Neural cell (in vitro differentiated cells): Measurements from ENCODE around the gene FAM32A. TPM values are rescaled to one million over a fixed set of nuclear protein-coding genes. Genes with fewer than 3 reads are reported as not detected.

Experiments
- H2AFZ ChIP-seq: fragments of 200-600, 300-800 bp; sonication (generic), shearing (Covaris generic); 2 replicates; pipeline ENCODE4 v1.6.0; 2014; ENCODE audit warnings: low read depth, mild to moderate bottlenecking, antibody characterized with exemption, low read length, moderate library complexity
- H3F3A ChIP-seq: fragments of 200-600 bp; shearing (Covaris generic); 2 replicates; pipeline ENCODE4 v1.6.1; 2016; ENCODE audit warnings: mild to moderate bottlenecking, moderate library complexity, mixed read lengths, antibody characterized with exemption, low read length; ENCODE audit not compliant: insufficient read depth, poor library complexity, severe bottlenecking
- H3K27ac ChIP-seq: fragments of 200-600, 300-800 bp; sonication (generic), shearing (Covaris generic); 2 replicates; pipeline ENCODE4 v1.5.1; 2014; ENCODE audit warnings: mild to moderate bottlenecking, low read length, moderate library complexity
- H3K27me3 ChIP-seq: fragments of 300-800, 200-600 bp; sonication (generic), shearing (Covaris generic); 2 replicates; pipeline ENCODE4 v1.6.0; 2014; ENCODE audit warnings: mild to moderate bottlenecking, low read depth, low read length, moderate library complexity; ENCODE audit not compliant: insufficient read depth
- H3K36me3 ChIP-seq: fragments of 300-800, 200-600 bp; sonication (generic), shearing (Covaris generic); 2 replicates; pipeline ENCODE4 v1.5.1; 2014; ENCODE audit warnings: mild to moderate bottlenecking, antibody characterized with exemption, low read length, moderate library complexity; ENCODE audit not compliant: insufficient read depth
- H3K4me2 ChIP-seq: fragments of 300-800, 200-600 bp; sonication (generic), shearing (Covaris generic); 2 replicates; pipeline ENCODE4 v1.6.0; 2014; ENCODE audit warnings: mild to moderate bottlenecking, low read length
- H3K4me3 ChIP-seq: fragments of 300-800, 200-600 bp; sonication (generic), shearing (Covaris generic); 2 replicates; pipeline ENCODE4 v1.5.1; 2014; ENCODE audit warnings: mild to moderate bottlenecking, low read length, moderate library complexity
- H3K79me2 ChIP-seq: fragments of 200-600 bp; shearing (Covaris generic); replicated peaks from 2 replicates; pipeline ENCODE4 v1.6.0; 2014; ENCODE audit warnings: mild to moderate bottlenecking, low read length, moderate library complexity; ENCODE audit not compliant: insufficient read depth
- H3K9ac ChIP-seq: fragments of 300-800, 200-600 bp; sonication (generic), shearing (Covaris generic); 2 replicates; pipeline ENCODE4 v1.6.1; 2016; ENCODE audit warnings: mild to moderate bottlenecking, low read length, mixed read lengths
- H3K9me2 ChIP-seq: fragments of 200-600 bp; shearing (Covaris generic); 2 replicates; pipeline ENCODE4 v1.6.1; 2016; ENCODE audit warnings: mild to moderate bottlenecking, low read length, mixed read lengths; ENCODE audit not compliant: insufficient read depth
- H3K9me3 ChIP-seq: fragments of 200-600, 300-800 bp; sonication (generic), shearing (Covaris generic); 2 replicates; pipeline ENCODE4 v1.6.1; 2016; ENCODE audit warnings: mild to moderate bottlenecking, mixed run types, low read length, moderate library complexity, mixed read lengths
- H4K20me1 ChIP-seq: fragments of 200-600 bp; shearing (Covaris generic); 2 replicates; pipeline ENCODE4 v1.6.1; 2016; ENCODE audit warnings: mild to moderate bottlenecking, mixed run types; ENCODE audit not compliant: insufficient read depth
- CTCF ChIP-seq: fragments of 450-650 bp; IDR thresholded peaks from 2 replicates; pipeline ENCODE4 v1.5.1; 2014; ENCODE audit warnings: antibody characterized with exemption, mild to moderate bottlenecking, moderate library complexity; ENCODE audit not compliant: poor library complexity, severe bottlenecking
- EP300 ChIP-seq: fragments of 450-650 bp; conservative IDR thresholded peaks from 2 replicates; pipeline ENCODE4 v1.6.1; 2014; ENCODE audit warnings: antibody characterized with exemption, mild to moderate bottlenecking, moderate library complexity; ENCODE audit not compliant: poor library complexity, severe bottlenecking
- EZH2 ChIP-seq: fragments of 200-600, 300-800 bp; shearing (Covaris generic), sonication (generic); IDR thresholded peaks from 2 replicates; pipeline ENCODE4 v1.6.1; 2014; ENCODE audit warnings: antibody characterized with exemption, low read length, borderline replicate concordance, mild to moderate bottlenecking; ENCODE audit not compliant: insufficient read depth, poor library complexity, severe bottlenecking
- MXI1 ChIP-seq: fragments of 450-650 bp; conservative IDR thresholded peaks from 2 replicates; pipeline ENCODE4 v1.6.1; 2014; ENCODE audit warnings: antibody characterized with exemption, mild to moderate bottlenecking; ENCODE audit not compliant: poor library complexity, severe bottlenecking
- POLR2AphosphoS5 ChIP-seq: IDR thresholded peaks from 2 replicates; pipeline ENCODE4 v1.6.1; 2012
- RAD21 ChIP-seq: fragments of 450-650 bp; conservative IDR thresholded peaks from 2 replicates; pipeline ENCODE4 v1.6.1; 2014; ENCODE audit warnings: antibody characterized with exemption, mild to moderate bottlenecking, moderate library complexity
- REST ChIP-seq: IDR thresholded peaks from 2 replicates; pipeline ENCODE4 v1.6.1; 2012; ENCODE audit warnings: borderline replicate concordance
- SMC3 ChIP-seq: fragments of 450-650 bp; conservative IDR thresholded peaks from 2 replicates; pipeline ENCODE4 v1.6.1; 2014; ENCODE audit warnings: antibody characterized with exemption, mild to moderate bottlenecking, moderate library complexity; ENCODE audit not compliant: poor library complexity
- TAF1 ChIP-seq: IDR thresholded peaks from 2 replicates; pipeline ENCODE4 v1.6.1; 2012; ENCODE audit warnings: low read depth
- polyA plus RNA-seq: library from polyadenylated mRNA; depleted of rRNA; stranded (reverse); fragments of >200 nt; gene quantifications from 2 replicates; pipeline ENCODE4 v1.2.3, GENCODE V29; 2014

Gene FAM32A
- polyA plus RNA-seq, 1 donor from 2014 or later, result 545 TPM

GRCh38 chr19:16141043-16141442, 44.2 kb upstream of the FAM32A start:
- H3K9me2 ChIP-seq, result no peaks in the 10 kb centered on the region
- no peaks in the 10 kb centered on the region for H3K36me3 ChIP-seq
- no peak overlapping the region for H2AFZ ChIP-seq
- no peaks in the 10 kb centered on the region for H3K79me2 ChIP-seq
- H3K9me3 ChIP-seq, result no peaks in the 10 kb centered on the region
- H3K4me3 ChIP-seq, result no peak overlapping the region
- TF ChIP-seq TAF1, result no peak
- TF ChIP-seq EZH2, result no peak
- TF ChIP-seq SMC3, result no peak
- TF ChIP-seq EP300, result no peak
- no peak for TF ChIP-seq POLR2AphosphoS5
- TF ChIP-seq MXI1, result no peak
- TF ChIP-seq REST, result no peak
- TF ChIP-seq RAD21, result no peak
- TF ChIP-seq CTCF, result no peak
- no peaks in the 10 kb centered on the region for H3F3A ChIP-seq
- no peak overlapping the region for H3K9ac ChIP-seq
- H3K27me3 ChIP-seq, result no peaks in the 10 kb centered on the region
- H3K27ac ChIP-seq, result no peak overlapping the region
- no peak overlapping the region for H3K4me2 ChIP-seq
- H4K20me1 ChIP-seq, result no peaks in the 10 kb centered on the region

GRCh38 chr19:16142032-16142580, 43.1 kb upstream of the FAM32A start:
- H3K4me3 ChIP-seq, result no peak overlapping the region
- no peaks in the 10 kb centered on the region for H4K20me1 ChIP-seq
- H3K9ac ChIP-seq, result no peak overlapping the region
- no peaks in the 10 kb centered on the region for H3K9me2 ChIP-seq
- no peak overlapping the region for H3K27ac ChIP-seq
- no peaks in the 10 kb centered on the region for H3K79me2 ChIP-seq
- H3K4me2 ChIP-seq, result no peak overlapping the region
- no peaks in the 10 kb centered on the region for H3K9me3 ChIP-seq
- H3F3A ChIP-seq, result no peaks in the 10 kb centered on the region
- no peaks in the 10 kb centered on the region for H3K27me3 ChIP-seq
- no peaks in the 10 kb centered on the region for H3K36me3 ChIP-seq
- no peak overlapping the region for H2AFZ ChIP-seq
- no peak for TF ChIP-seq POLR2AphosphoS5
- no peak for TF ChIP-seq EZH2
- TF ChIP-seq EP300, result no peak
- TF ChIP-seq SMC3, result no peak
- no peak for TF ChIP-seq MXI1
- no peak for TF ChIP-seq TAF1
- no peak for TF ChIP-seq CTCF
- no peak for TF ChIP-seq RAD21
- no peak for TF ChIP-seq REST
